T47D (cell line): ENCODE results near the gene SAP30L.

Source experiments
- DNase-seq, 2 experiments: peaks; one replicate each; pipeline versions ENCODE4 v3.0.0 to v3.0.0-alpha.2; 2011 to 2012; ENCODE audit warnings: low read depth in 1 of 2, low spot score in 1 of 2
- JUND ChIP-seq: IDR thresholded peaks from 2 replicates; pipeline ENCODE4 v1.6.1; 2012; ENCODE audit warnings: low read depth
- in situ Hi-C: cut with HindIII; loops from 2 replicates; pipeline ENCODE4 v1.10.0; 2016; ENCODE audit warnings: low sequenced_read_pairs, low pct_unique_long_range_greater_than_20kb

The SAP30L gene

GRCh38 chr5:154409230-154409840 lies 36.5 kb upstream of the SAP30L start:
- TF ChIP-seq JUND: no peak
- DNase-seq: no peak
- in situ Hi-C loops: no loop called here

DNA sequence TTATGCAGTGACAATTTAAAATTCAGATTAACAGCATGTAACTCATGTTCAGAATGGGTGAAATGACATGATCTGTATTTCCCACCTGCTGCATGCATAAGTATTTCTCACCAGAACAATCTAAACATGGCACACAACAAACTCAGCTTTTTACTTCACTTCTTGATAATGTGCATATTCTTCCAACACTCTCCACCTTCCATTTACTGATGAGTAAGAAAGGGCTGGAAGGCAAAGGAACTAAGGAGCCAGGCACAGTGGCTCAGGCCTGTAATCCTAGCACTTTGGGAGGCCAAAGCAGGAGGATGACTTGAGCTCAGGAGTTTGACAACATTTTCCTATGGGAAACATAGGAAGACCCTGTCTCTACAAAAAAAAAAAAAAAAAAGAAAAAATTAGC lies 35.8 kb upstream of the SAP30L start:
- no peak for TF ChIP-seq JUND
- DNase-seq: no peak
- in situ Hi-C loops: no loop called here

DNA sequence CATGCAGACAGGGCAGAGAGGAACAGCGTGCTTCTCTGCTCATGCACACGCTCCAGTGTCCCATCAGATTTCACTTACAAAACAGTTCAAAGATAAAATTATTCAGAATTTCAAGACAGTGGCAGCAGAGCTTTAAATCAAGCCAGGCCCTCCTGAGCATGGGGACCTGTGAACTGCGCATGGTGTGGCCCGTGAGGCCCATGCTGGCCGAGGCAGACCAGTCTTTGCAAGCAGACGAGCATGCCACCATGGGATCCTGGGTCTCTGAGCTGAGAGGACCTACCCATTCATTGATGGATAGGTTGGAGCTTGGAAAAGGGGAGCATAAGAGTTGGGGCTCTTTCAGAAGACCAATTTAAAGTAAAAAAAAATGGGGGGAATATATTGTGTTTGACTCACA lies 35.0 kb upstream of the SAP30L start:
- no peak for DNase-seq
- in situ Hi-C loops: no loop called here
- TF ChIP-seq JUND: no peak

DNA sequence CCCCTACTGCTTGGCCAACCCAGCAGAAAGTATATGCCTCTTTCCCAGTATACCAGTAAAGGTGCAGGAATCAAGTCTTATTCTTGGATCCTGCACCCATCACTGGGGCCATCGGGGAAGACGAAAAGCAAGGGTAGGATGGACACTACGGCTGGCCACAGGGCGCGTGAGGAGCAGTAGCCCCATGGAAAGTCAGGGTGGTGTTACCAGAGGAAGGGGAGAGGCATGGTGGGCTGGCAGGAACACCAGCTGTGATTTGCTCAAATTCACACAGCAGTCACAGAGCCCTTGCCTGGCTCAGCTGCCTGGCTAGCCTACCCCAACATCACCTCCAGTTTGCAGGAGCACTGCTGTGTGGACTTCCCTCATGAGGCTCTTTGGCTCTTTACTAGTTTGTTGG lies 34.5 kb upstream of the SAP30L start:
- DNase-seq: no peak
- no peak for TF ChIP-seq JUND
- in situ Hi-C loops: no loop called here

GRCh38 chr5:154412316-154412715 lies 33.5 kb upstream of the SAP30L start:
- TF ChIP-seq JUND: no peak
- in situ Hi-C loops: no loop called here
- no peak for DNase-seq

- no peak for DNase-seq
- TF ChIP-seq JUND: no peak
- in situ Hi-C loops: no loop called here
These were observed 32.9 kb upstream of the SAP30L start for GRCh38 chr5:154412925-154413324.

- TF ChIP-seq JUND: no peak
- no peak for DNase-seq
- in situ Hi-C loops: no loop called here
These were observed 30.7 kb upstream of the SAP30L start for GRCh38 chr5:154415114-154415513.

DNA sequence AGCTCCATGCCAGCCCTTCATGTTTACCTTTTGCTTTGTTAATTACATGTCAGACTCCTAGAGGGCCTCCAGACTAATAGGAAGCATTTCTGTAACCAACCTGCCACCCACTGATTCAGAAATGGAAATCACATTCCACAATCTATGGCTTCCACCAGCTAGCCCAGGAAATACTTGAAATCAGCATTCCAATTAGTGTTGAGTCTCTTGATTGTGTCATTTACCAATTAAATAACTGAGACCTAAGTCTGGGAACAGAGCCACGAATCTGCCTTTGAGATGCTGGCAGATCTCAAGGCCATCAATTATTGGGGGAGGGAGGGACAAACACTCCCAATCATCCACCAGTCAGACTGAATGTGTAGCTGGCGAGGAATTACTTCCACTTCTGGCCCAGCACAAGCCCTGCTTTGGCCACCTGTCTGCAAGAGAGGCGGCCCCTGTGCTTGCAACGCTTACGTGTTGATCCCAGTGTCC lies 27.4 kb upstream of the SAP30L start:
- TF ChIP-seq JUND: no peak
- DNase-seq: no peak
- in situ Hi-C loops: no loop called here

DNA sequence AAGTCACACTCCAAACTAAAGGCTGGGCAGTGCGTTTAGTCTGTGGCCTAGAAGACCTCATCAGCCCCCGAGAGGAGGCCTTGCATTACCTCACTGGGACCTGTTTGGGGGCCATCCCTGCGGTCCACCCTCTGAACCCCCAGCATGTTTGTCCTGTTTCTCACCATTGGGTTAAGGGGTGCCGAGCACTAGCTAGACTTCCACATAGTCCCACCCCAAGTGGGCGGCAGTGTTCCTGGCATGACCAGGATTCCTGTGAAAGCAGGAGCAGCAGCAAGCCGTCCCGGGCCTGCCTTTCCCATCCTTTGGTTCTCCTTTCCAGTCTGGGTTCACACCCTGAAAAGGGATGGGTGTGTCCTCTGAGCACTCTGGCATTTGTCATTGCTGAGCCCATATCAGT lies 26.6 kb upstream of the SAP30L start:
- in situ Hi-C loops: no loop called here
- DNase-seq: no peak
- no peak for TF ChIP-seq JUND

GRCh38 chr5:154421868-154422267 lies 23.9 kb upstream of the SAP30L start:
- peak in 1 of 2 experiments; percentile 34 for DNase-seq
- in situ Hi-C loops: no loop called here

DNA sequence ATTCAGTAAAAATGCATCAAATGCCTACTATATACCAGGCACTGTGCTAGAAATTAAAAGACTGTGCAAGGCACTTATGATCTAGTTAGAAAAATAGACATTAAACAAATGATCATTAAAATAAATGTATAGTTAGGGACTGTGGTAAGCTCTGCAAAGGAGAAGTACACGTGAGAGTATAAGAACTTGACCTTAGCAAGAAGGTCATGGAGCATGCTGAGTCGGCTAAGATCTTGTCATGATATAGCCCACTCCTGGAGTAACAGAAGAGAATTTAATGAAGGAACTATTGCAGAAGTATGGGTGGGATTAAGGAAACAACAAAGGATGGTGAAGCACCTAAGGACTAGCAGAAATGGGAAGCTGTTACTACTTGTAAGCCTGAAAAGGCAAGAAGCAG lies 23.5 kb upstream of the SAP30L start:
- in situ Hi-C loops: no loop called here

More at GRCh38 chr5:154421868-154422267, 23.9 kb upstream of the SAP30L start:
- TF ChIP-seq JUND: no peak

GRCh38 chr5:154428208-154428607 lies 17.6 kb upstream of the SAP30L start:
- DNase-seq: no peak
- in situ Hi-C loops: no loop called here
- no peak for TF ChIP-seq JUND

More for the DNA sequence above, 23.5 kb upstream of the SAP30L start:
- DNase-seq: no peak
- TF ChIP-seq JUND: no peak

GRCh38 chr5:154429341-154429740 lies 16.5 kb upstream of the SAP30L start:
- no peak for TF ChIP-seq JUND
- DNase-seq: no peak
- in situ Hi-C loops: no loop called here

GRCh38 chr5:154430466-154430865 lies 15.3 kb upstream of the SAP30L start:
- in situ Hi-C loops: no loop called here
- DNase-seq: no peak
- no peak for TF ChIP-seq JUND
